HG02885 (cell line): Measurements from ENCODE around the gene APOBR.
"Not testable (repeated sequence)": the region's sequence is repeated elsewhere in the genome, so short reads cannot be mapped to it uniquely, and the experiment has no call there.

Experiments
- ATAC-seq: cut with Tn5 transposase; IDR thresholded peaks from one replicate; pipeline ENCODE4 v1.9.1; 2021; ENCODE audit warnings: mild to moderate bottlenecking; ENCODE audit not compliant: unreplicated experiment, poor library complexity

The APOBR gene

GRCh38 chr16:28526201-28527099 is 32.0 kb downstream of the APOBR start:
- no peak for ATAC-seq

DNA sequence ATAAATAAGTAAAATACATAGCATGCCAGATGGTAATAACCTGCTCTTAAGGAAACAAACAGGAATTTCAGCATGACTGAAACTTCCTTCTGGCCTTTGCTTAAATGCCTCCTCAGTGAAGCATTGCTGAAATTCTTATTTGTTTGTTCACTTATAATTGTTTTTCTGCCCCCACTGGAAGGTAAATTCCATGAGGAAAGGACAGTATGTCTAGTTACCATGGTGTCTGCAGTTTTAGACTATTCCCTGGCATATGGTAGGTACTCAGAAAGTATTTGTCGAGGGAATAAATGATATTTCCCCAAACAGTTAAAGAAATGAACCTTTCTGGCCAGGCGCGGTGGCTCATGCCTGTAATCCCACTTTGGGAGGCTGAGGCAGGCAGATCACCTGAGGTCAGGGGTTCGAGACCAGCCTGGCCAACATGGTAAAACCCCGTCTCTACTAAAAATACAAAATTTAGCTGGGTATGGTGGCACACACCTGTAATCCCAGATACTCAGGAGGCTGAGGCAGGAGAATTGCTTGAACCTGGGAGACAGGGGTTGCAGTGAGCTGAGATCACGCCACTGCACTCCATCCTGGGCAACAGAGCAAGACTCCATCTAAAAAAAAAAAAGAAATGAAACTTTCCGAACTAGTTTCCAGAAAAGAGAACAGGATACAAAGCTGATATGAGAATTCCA is 32.8 kb downstream of the APOBR start:
- ATAC-seq, result not testable (repeated sequence)

- no peak for ATAC-seq
Observed at GRCh38 chr16:28527985-28528384, 33.5 kb downstream of the APOBR start.

GRCh38 chr16:28528463-28528867 is 34.0 kb downstream of the APOBR start:
- ATAC-seq, result no peak

- no peak for ATAC-seq
Observed at GRCh38 chr16:28529124-28529523, 34.7 kb downstream of the APOBR start.

DNA sequence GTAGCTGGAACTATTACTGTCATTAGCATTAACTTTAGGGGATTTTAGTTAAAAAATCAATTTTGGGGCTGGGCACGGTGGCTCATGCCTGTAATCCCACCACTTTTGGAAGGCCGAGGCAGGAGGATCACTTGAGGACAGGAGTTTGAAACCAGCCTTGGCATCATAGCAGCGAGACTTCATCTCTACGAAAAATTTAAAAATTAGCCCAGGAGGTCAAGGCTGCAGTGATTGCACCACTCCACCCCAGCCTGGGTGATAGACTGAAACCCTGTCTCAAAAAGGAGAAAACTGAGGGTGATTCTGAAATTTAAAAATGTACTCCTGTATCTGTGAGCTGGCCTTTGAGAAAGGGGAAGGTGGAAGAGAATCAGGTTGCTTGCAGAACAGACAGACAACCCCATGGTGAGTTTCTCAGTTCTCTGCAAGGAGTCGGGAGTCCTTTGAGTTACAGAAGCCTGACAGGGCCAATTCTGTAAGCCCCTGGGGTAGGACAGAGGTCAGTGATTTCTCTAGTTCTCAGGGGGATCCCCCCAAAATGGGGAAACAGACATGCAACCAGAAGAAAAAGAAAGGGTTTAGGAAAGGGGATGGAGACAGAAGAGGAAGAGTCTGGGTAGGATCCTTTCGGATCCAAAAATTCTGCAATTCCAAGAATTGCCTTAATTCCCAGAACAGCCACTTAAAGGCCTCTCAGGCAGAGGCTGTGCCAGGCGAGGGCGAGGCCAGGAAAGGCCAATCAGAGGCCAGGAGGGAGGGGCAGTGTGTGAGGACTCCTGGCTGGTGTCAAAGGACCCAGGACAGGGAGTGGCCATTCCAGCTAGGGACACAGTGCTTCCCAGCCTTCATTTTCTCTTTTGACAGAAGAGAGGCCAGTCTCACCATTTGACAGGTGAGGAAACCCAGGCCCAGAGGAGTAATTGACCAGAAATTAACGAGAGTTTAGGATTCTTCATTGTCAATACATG is 37.6 kb downstream of the APOBR start:
- ATAC-seq, result no peak

DNA sequence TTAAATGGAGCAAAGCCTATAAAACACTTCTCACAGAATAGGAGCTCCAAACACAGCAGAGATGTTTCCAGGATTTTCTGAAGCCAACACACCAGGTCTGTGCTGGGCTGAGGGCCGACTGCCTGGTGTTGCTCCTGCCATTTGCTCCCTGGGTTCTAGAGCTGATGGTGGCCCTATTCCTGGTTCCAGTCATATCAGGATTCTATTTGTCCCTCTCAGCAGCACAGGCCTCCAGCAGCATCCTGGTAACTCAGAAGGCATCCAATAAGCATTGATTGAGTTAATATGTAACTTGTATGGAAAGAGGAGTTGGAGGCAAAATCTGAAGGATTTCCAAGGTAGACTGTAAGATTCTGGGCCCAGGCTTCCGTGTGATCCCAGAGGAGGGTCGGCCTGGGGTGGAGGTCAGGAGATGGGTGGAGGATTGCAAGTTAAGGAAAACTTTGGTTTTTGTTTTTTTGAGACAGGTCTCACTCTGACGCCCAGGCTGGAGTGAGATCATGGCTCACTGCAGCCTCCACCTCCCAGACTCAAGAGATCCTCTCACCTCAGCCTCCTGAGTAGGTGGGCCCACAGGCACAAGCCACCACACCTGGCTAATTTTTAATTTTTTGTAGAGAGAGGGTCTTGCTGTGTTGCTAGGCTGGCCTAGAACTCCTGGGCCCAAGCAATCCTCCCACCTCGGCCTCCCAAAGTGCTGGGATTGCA is 38.7 kb downstream of the APOBR start:
- no peak for ATAC-seq

- ATAC-seq, result no peak
Observed at GRCh38 chr16:28534542-28535373, 40.3 kb downstream of the APOBR start.

GRCh38 chr16:28537076-28537475 is 42.6 kb downstream of the APOBR start:
- no peak for ATAC-seq

- ATAC-seq, result no peak
Observed at GRCh38 chr16:28537964-28538732, 43.7 kb downstream of the APOBR start.

- ATAC-seq, result no peak
Observed at GRCh38 chr16:28538733-28539596, 44.5 kb downstream of the APOBR start, which contains the start of gene NUPR1. NUPR1 (minus strand) TSS chr16:28538974; CDS start chr16:28538907, 67 bp downstream.

DNA sequence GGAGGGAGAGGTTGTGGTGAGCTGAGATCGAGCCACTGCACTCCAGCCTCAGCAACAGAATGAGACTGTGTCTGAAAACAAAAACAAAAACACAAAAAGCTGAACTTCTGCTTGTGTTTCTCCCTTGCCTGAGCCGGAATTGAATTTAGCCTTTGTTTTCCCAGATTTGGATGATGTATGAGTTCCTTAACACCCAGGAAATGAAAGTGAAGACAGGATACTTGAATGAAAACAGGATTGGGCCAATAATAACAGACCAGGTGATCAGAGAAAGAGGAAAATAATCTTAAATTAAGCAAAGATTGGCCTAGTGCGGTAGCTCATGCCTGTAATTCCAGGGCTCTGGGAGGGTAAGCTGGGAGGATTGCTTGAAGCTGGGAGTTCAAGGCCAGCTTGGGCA is 45.9 kb downstream of the APOBR start:
- ATAC-seq, result no peak

DNA sequence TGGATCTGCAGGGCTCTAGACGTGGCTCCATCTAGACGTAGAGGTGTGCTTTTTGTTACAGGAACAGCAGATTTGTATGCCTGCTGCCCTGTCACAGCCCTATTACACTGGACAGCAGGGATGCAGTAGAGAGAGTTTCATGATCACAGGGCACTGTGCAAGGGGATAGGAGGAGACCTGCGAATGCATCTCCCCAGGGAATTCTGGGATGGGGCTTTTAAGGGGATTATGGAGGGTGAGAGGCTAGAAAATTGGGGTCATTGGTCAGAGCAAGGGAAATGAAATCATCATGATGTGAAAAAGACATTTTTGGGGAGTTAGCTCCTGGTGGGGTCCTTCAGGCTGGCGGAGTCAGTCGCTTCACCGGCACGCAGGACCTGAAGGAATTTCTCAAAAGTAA is 48.2 kb downstream of the APOBR start:
- ATAC-seq, result no peak

- no peak for ATAC-seq
Observed at GRCh38 chr16:28543072-28543471, 48.6 kb downstream of the APOBR start.

DNA sequence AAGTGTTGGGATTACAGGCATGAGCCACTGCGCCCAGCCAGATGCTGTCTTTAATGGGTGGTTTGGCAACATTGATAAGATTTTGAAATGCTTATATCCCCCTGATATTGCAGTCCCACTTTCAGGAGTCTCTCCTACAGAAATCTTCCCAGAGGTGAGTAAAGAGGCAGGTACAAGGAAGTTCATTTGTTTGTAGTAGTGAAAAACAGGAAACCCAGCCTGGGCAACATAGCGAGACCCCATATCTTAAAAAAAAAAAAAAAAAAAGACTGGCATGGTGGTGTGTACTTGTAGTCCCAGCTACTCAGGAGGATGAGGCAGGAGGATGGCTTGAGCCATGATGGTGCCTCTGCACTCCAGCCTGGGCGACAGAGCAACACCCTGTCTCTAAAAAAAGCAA is 50.6 kb downstream of the APOBR start:
- no peak for ATAC-seq

- ATAC-seq, result not testable (repeated sequence)
Observed at GRCh38 chr16:28545964-28546363, 51.5 kb downstream of the APOBR start.

DNA sequence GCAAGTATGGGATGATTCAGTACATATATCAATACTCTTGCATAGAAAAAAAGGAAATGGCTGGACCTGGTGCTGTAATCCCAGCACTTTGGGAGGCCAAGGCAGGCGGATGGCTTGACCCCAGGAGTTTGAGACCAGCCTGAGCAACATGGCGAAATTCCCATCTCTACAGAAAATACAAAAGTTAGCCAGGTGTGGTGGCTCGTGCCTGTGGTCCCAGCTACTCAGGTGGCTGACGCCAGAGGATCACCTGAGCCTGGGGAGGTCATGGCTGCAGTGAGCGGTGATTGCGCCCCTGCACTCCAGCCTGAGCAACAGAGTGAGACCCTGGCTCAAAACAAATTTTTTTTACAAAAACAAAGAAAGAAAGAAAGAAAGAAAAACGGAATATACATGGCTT is 52.2 kb downstream of the APOBR start:
- ATAC-seq, result no peak
